GM12891 (cell line): ENCODE data around the gene TF.

Experiments
- POLR2A ChIP-seq: IDR thresholded peaks from 2 replicates; pipeline ENCODE4 v1.6.1; 2011; ENCODE audit warnings: low read depth, low read length, control low read depth
- POLR2AphosphoS5 ChIP-seq: IDR thresholded peaks from 2 replicates; pipeline ENCODE4 v1.6.1; 2011; ENCODE audit warnings: low read depth, low read length, control low read depth
- POU2F2 ChIP-seq: IDR thresholded peaks from 2 replicates; pipeline ENCODE4 v1.6.1; 2011; ENCODE audit warnings: low read depth, mild to moderate bottlenecking, control low read depth, low read length, moderate library complexity
- SPI1 ChIP-seq: IDR thresholded peaks from 2 replicates; pipeline ENCODE4 v1.6.1; 2011; ENCODE audit warnings: low read depth, low read length, control low read depth
- TAF1 ChIP-seq: IDR thresholded peaks from 2 replicates; pipeline ENCODE4 v1.6.1; 2011; ENCODE audit warnings: low read depth, low read length, control low read depth

- TF ChIP-seq POLR2A (no peak), TAF1 (no peak), POLR2AphosphoS5 (no peak), SPI1 (no peak), POU2F2 (no peak)
These were observed 3.7 kb upstream of the TF start for GRCh38 chr3:133742351-133743091.
